ENCODE measurements around the gene ZDHHC18. TPM values are rescaled to one million over a fixed set of nuclear protein-coding genes. Genes with fewer than 3 reads are reported as not detected.

Gene ZDHHC18
- total and polyA plus RNA-seq, 2 of the 8 experiments (the other 6 are each of a cell fraction or from before 2014, with no cell fraction given): 29.7 to 49.8 TPM

GRCh38 chr1:26882696-26883463, 56.4 kb downstream of the ZDHHC18 start:
- Histone ChIP-seq H3K4me3 (ENCODE audit: extremely low read depth in 1 of 4, insufficient read depth in 2 of 4, low read depth in 3 of 4, low read length in 4 of 4) (no peak overlapping the region), H2BK5ac (ENCODE audit: low read depth, low read length) (no peak overlapping the region), H4K20me1 (replicated peaks in 1 of 2; ENCODE audit: control insufficient read depth in 1 of 2, insufficient read depth in 2 of 2, low read length in 2 of 2) (peaks cover 0 to 2% of the 10 kb centered on the region in 2 experiments), H2BK120ac (replicated peaks; ENCODE audit: low read depth, low read length) (no peak overlapping the region), H3K79me1 (ENCODE audit: low read depth, low read length) (no peaks in the 10 kb centered on the region; the same call in 1 of the 2 replicates), H3K4ac (replicated peaks; ENCODE audit: insufficient read length, low read depth, low read length) (no peak overlapping the region), H3K56ac (replicated peaks; ENCODE audit: insufficient read length, low read depth, low read length) (no peak overlapping the region), H2AFZ (ENCODE audit: low read length) (no peak overlapping the region), H2AK5ac (ENCODE audit: low read depth, low read length) (no peak overlapping the region), H2BK20ac (ENCODE audit: low read length) (no peak overlapping the region), H2BK15ac (ENCODE audit: low read length) (no peak overlapping the region), H3K9ac (replicated peaks in 1 of 4; ENCODE audit: extremely low read depth in 1 of 4, low read depth in 3 of 4, low read length in 3 of 4) (no peak overlapping the region), H3K18ac (ENCODE audit: extremely low read depth, low read length) (no peak overlapping the region), H4K8ac (ENCODE audit: extremely low read depth, insufficient read depth, low read length) (no peak overlapping the region), H3K9me3 (ENCODE audit: insufficient read depth in 2 of 2, low read depth in 1 of 2, low read length in 1 of 2) (no peaks in the 10 kb centered on the region), H3K4me2 (ENCODE audit: insufficient read depth in 1 of 2, low read depth in 2 of 2, low read length in 2 of 2) (no peak overlapping the region), H4K5ac (ENCODE audit: insufficient read length, low read depth, low read length) (no peak overlapping the region), H3K4me1 (replicated peaks in 1 of 4; ENCODE audit: control insufficient read depth in 3 of 4, insufficient read depth in 4 of 4, low read length in 3 of 4) (no peaks in the 10 kb centered on the region), H3K79me2 (ENCODE audit: control insufficient read depth in 1 of 2, insufficient read depth in 2 of 2, low read length in 2 of 2) (no peaks in the 10 kb centered on the region), H3K27me3 (replicated peaks in 1 of 4; ENCODE audit: control insufficient read depth in 3 of 4, extremely low read depth in 1 of 4, insufficient read depth in 3 of 4, low read length in 3 of 4) (no peaks in the 10 kb centered on the region), H3K36me3 (ENCODE audit: control insufficient read depth in 2 of 4, insufficient read depth in 4 of 4, low read length in 3 of 4) (peaks cover 23 to 67% (median 46%) of the 10 kb centered on the region in 4 experiments), H3K23ac (ENCODE audit: insufficient read length) (no peak overlapping the region), H4K91ac (replicated peaks; ENCODE audit: insufficient read length, low read length) (no peak overlapping the region), H3K23me2 (ENCODE audit: low read depth, low read length) (no peaks in the 10 kb centered on the region), H3K27ac (ENCODE audit: low read depth, low read length) (no peak overlapping the region), H3K14ac (ENCODE audit: insufficient read length) (no peak overlapping the region), H2BK12ac (ENCODE audit: low read depth, low read length) (no peak overlapping the region)
- FAIRE-seq (no peak), DNase-seq (ENCODE audit: low read depth in 1 of 2, low spot score in 2 of 2) (no peak)
- CTCF ChIA-PET (ENCODE audit: partially characterized antibody): interaction anchor here (0.6 to 31.7 kb wide), 4 partner anchors 19 to 293 kb away, joined by 3 to 547 read pairs (median 30); partner anchors contain the start of gene SFN
- 87 to 100% methylated on average over 1 to 5 of the region's 5 CpGs for WGBS, 2 experiments (ENCODE audit: extremely low coverage in 1 of 2, insufficient coverage in 1 of 2, insufficient read length in 1 of 2, insufficient replicate concordance in 2 of 2, low coverage in 1 of 2, low lambda C conversion rate in 2 of 2, missing lambda C conversion rate in 1 of 2)
- POLR2A ChIA-PET (ENCODE audit: partially characterized antibody): interaction anchor here (0.7 to 3.0 kb wide), 5 partner anchors 15 to 50 kb away, joined by 3 to 7 read pairs (median 5); partner anchors contain the start of genes GPATCH3 and SFN
- TF ChIP-seq KDM1A (IDR thresholded peaks at IDR 0.05; ENCODE audit: borderline replicate concordance, low read length) (no peak), CHD1 (IDR thresholded peaks at IDR 0.05; ENCODE audit: low read depth, low read length) (no peak), JUN (IDR thresholded peaks at IDR 0.05; ENCODE audit: low read depth, low read length) (no peak), RBBP5 (IDR thresholded peaks at IDR 0.05; ENCODE audit: borderline replicate concordance, low read depth, low read length) (no peak), JUND (IDR thresholded peaks at IDR 0.05; ENCODE audit: low read length) (no peak), HDAC2 (IDR thresholded peaks at IDR 0.05; ENCODE audit: borderline replicate concordance in 1 of 2, low read depth in 2 of 2, low read length in 2 of 2) (no peak), BACH1 (IDR thresholded peaks at IDR 0.05; ENCODE audit: low read length) (no peak), RFX5 (IDR thresholded peaks at IDR 0.05; ENCODE audit: borderline replicate concordance, low read depth, low read length) (no peak), TAF7 (optimal IDR thresholded peaks at IDR 0.05; ENCODE audit: borderline replicate concordance, low read depth, low read length) (no peak)
- TF ChIP-seq, protein P1, sequence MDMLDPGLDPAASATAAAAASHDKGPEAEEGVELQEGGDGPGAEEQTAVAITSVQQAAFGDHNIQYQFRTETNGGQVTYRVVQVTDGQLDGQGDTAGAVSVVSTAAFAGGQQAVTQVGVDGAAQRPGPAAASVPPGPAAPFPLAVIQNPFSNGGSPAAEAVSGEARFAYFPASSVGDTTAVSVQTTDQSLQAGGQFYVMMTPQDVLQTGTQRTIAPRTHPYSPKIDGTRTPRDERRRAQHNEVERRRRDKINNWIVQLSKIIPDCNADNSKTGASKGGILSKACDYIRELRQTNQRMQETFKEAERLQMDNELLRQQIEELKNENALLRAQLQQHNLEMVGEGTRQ (IDR thresholded peaks at IDR 0.05; ENCODE audit: low read length): no peak
- TF ChIP-seq, protein P2, sequence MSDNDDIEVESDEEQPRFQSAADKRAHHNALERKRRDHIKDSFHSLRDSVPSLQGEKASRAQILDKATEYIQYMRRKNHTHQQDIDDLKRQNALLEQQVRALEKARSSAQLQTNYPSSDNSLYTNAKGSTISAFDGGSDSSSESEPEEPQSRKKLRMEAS (IDR thresholded peaks at IDR 0.05): no peak

All from H1 (cell line).